Measurements from ENCODE around the gene LPAR1. TPM values are rescaled to one million over a fixed set of nuclear protein-coding genes. Genes with fewer than 3 reads are reported as not detected.

The LPAR1 gene
- total RNA-seq, 1 experiment from 2014 or later, result 36.2 TPM

GRCh38 chr9:110977259-110977709, 61.0 kb downstream of the LPAR1 start:
- peak; percentile 55 for DNase-seq (ENCODE audit: low read depth)

GRCh38 chr9:110975969-110976368, 62.3 kb downstream of the LPAR1 start:
- in situ Hi-C loops (cut with HindIII; ENCODE audit: low pct_unique_long_range_greater_than_20kb, low sequenced_read_pairs), result no loop called here
- DNase-seq (ENCODE audit: low read depth), result no peak

More at GRCh38 chr9:110977259-110977709, 61.0 kb downstream of the LPAR1 start:
- in situ Hi-C loops (cut with HindIII; ENCODE audit: low pct_unique_long_range_greater_than_20kb, low sequenced_read_pairs), result no loop called here

- in situ Hi-C loops (cut with HindIII; ENCODE audit: low pct_unique_long_range_greater_than_20kb, low sequenced_read_pairs), result no loop called here
Observed at GRCh38 chr9:110975278-110975677, 63.0 kb downstream of the LPAR1 start.

GRCh38 chr9:110971705-110972104, 66.6 kb downstream of the LPAR1 start:
- DNase-seq (ENCODE audit: low read depth), result no peak
- in situ Hi-C loops (cut with HindIII; ENCODE audit: low pct_unique_long_range_greater_than_20kb, low sequenced_read_pairs), result no loop called here

More at GRCh38 chr9:110975278-110975677, 63.0 kb downstream of the LPAR1 start:
- DNase-seq (ENCODE audit: low read depth), result no peak

GRCh38 chr9:110971234-110971633, 67.0 kb downstream of the LPAR1 start:
- no peak for DNase-seq (ENCODE audit: low read depth)
- in situ Hi-C loops (cut with HindIII; ENCODE audit: low pct_unique_long_range_greater_than_20kb, low sequenced_read_pairs), result no loop called here

DNA sequence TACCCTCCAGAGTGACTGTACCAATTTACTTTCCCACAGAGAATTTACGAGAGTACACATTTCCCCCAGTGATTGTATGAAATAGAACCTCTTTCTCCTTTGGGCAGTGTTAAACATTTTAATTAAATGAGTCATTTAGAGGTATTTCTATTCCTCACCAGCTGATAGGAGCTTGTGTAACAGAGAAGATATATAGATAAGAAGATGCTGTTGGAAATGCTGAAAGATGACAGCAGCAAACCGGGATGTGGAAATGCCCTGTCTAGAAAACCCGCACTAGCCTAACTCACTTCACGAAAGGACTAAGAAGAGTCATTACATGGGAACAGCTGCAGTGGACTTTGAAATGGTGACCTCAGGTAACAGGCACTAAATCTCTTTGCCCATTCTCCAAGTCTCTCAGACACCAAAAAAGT, 68.3 kb downstream of the LPAR1 start:
- peak; percentile 40 for DNase-seq (ENCODE audit: low read depth)
- in situ Hi-C loops (cut with HindIII; ENCODE audit: low pct_unique_long_range_greater_than_20kb, low sequenced_read_pairs), result no loop called here

GRCh38 chr9:110968096-110968495, 70.2 kb downstream of the LPAR1 start:
- DNase-seq (ENCODE audit: low read depth), result no peak
- in situ Hi-C loops (cut with HindIII; ENCODE audit: low pct_unique_long_range_greater_than_20kb, low sequenced_read_pairs), result no loop called here

DNA sequence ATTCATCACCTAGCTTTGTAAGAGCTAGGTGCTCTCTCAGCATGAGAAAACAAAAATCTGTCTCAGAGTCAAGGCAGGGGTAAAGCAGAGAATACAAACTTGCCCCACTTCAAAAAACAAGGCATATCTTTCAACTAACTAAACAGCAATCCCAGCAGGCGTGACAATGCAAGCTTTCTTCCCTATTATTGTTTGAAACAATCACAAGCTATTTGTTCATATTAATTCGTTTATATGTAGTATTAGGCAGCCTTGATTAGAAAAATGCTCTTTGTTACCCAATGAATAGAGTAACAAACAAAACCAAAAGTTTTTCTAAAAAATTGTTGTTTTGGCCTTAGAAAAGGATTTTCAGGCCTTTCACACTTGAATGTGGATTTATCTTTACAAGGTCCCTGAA, 71.1 kb downstream of the LPAR1 start:
- in situ Hi-C loops (cut with HindIII; ENCODE audit: low pct_unique_long_range_greater_than_20kb, low sequenced_read_pairs), result no loop called here
- DNase-seq (ENCODE audit: low read depth), result no peak

DNA sequence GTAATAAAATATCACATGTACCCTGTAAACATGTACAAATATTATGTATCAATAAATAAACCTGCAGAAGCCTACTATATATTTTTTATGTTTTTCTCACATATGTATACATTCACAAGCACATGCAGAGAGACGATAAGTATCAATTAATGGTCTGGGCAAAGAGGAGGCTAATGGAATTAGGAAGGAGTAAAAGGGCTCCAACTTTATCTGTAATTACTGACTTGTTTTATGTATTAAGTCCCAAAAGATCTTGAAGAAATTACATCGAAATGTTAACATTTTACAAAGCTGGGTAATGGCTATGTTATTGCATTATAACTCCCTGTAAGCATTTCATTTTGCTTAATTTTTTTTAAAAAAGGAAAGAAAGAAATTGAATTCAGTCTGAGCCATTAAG, 78.0 kb downstream of the LPAR1 start:
- in situ Hi-C loops (cut with HindIII; ENCODE audit: low pct_unique_long_range_greater_than_20kb, low sequenced_read_pairs), result no loop called here
- no peak for DNase-seq (ENCODE audit: low read depth)

GRCh38 chr9:110958847-110959246, 79.4 kb downstream of the LPAR1 start:
- in situ Hi-C loops (cut with HindIII; ENCODE audit: low pct_unique_long_range_greater_than_20kb, low sequenced_read_pairs), result no loop called here
- no peak for DNase-seq (ENCODE audit: low read depth)

DNA sequence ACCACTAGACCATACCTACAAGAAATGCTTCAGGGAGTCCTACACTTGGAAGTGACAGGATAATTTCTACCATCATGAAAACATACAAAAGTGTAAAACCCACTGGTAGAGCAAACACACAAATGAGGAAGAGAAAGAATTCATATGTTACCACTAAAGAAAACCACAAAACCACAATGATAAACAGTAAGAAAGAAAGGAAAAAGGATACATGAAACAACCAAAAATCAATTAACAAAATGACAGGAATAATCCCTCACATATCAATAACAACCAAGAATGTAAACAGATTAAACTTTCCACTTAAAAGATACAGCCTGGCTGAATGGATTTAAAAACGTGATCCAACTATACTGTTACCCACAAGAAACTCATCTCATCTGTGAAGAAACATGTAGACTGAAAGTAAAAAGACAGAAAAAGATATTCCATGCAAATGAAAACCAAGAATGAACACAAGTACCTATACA, 83.4 kb downstream of the LPAR1 start:
- in situ Hi-C loops (cut with HindIII; ENCODE audit: low pct_unique_long_range_greater_than_20kb, low sequenced_read_pairs), result no loop called here

GRCh38 chr9:110952540-110952859, 85.8 kb downstream of the LPAR1 start:
- no peak for DNase-seq (ENCODE audit: low read depth)
- in situ Hi-C loops (cut with HindIII; ENCODE audit: low pct_unique_long_range_greater_than_20kb, low sequenced_read_pairs), result no loop called here

More for the DNA sequence above, 83.4 kb downstream of the LPAR1 start:
- no peak for DNase-seq (ENCODE audit: low read depth)

DNA sequence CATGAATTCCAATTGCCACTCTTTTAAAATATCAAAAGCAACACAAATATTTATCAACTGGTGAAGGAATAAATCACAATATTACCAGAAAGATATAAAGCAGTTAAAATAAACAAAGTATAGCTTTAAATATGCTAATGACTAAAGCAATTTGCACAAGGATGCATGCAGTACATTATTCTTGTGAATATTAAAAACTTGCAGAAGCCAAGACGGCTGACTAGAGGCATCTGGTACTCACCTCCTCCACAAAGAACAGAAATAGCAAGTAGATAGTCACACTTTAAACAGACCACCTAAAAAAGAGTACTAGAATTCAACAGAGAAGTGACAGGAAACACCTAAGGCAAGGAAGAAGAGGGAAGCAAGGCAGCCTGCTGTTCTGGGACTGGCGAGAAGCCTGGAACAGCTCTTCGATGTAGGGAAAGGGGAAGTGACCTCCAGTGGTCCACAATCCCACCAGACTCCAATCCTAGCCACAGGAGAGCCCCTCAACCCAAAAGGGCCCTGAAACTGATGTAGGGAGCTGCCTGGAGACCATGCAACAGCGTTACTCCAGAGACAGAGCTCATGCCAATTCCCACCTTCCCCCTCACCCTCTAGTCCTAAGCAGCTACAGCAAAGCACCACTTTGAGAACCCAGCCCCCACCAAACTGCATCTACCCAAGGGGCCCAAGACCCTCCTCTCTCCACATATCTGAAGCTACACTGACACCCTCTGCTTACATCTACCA, 86.3 kb downstream of the LPAR1 start:
- in situ Hi-C loops (cut with HindIII; ENCODE audit: low pct_unique_long_range_greater_than_20kb, low sequenced_read_pairs), result no loop called here
- DNase-seq (ENCODE audit: low read depth), result no peak

- no peak for DNase-seq (ENCODE audit: low read depth)
- in situ Hi-C loops (cut with HindIII; ENCODE audit: low pct_unique_long_range_greater_than_20kb, low sequenced_read_pairs), result no loop called here
Observed at GRCh38 chr9:110950041-110950645, 88.1 kb downstream of the LPAR1 start.

DNA sequence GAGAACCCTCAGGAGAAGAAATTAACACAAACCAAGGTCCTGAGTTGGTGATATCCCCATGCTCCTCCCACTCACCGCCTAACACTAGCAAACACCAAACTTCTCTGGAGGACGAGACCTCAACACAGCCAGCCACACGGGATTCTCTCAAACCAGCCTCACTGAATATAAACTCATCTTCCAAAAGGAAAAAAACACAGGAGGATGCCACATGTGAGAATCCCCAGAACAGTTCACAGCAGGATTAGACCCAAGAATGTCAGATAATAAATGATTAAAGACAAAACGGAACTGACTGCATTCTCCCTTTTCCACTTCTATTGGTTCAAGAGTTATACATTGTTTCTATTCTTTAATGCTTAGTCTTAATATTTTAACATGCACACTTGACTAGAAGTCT, 89.2 kb downstream of the LPAR1 start:
- DNase-seq (ENCODE audit: low read depth), result no peak
- in situ Hi-C loops (cut with HindIII; ENCODE audit: low pct_unique_long_range_greater_than_20kb, low sequenced_read_pairs), result no loop called here

DNA sequence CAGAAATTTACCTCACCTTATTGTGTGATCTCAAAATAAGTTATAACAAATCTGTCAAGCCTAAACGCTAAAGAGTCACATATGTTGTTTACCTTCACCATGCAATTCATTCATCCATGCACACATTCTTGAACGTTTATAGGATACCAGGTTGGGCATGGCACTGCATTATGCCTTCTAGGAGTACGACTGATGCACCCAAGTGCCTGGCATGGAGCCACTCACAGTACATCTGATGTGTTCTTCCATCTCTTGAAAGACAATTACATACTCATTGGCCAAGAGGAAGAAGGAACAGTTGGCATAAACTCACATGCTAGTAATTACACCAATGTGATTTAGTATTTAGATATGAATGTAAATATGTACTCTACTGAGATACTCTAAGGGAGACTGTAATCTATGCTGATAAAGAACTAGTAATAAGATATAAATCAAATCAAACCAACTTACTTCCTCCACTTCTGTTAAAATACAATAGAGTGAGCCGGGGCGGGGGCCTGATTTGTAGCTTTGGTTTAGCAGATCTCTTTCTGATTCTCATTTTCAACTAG, 90.7 kb downstream of the LPAR1 start:
- in situ Hi-C loops (cut with HindIII; ENCODE audit: low pct_unique_long_range_greater_than_20kb, low sequenced_read_pairs), result no loop called here
- DNase-seq (ENCODE audit: low read depth), result no peak

GRCh38 chr9:110942522-110942921, 95.7 kb downstream of the LPAR1 start:
- DNase-seq (ENCODE audit: low read depth), result no peak

GRCh38 chr9:110940951-110941557, 97.2 kb downstream of the LPAR1 start:
- no peak for DNase-seq (ENCODE audit: low read depth)
- in situ Hi-C loops (cut with HindIII; ENCODE audit: low pct_unique_long_range_greater_than_20kb, low sequenced_read_pairs), result no loop called here

More at GRCh38 chr9:110942522-110942921, 95.7 kb downstream of the LPAR1 start:
- in situ Hi-C loops (cut with HindIII; ENCODE audit: low pct_unique_long_range_greater_than_20kb, low sequenced_read_pairs), result no loop called here

DNA sequence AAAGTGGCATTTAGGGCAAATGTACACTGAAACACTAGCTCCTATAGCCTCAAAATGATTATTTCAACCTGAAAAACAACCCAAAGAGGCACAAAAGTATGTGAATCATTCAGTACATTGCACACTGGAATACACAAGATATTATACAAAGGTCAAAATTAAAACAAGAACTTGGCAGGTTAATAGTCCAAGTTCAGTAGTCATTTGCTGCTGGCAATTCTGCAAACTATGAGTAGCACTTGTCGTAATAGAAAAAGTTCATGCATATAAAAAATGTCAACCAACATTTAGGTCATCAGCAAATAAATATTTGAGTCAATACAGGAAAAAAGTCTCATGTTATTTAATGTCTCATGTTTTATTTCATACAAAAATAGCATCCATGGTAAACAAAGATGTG, 98.7 kb downstream of the LPAR1 start:
- in situ Hi-C loops (cut with HindIII; ENCODE audit: low pct_unique_long_range_greater_than_20kb, low sequenced_read_pairs), result no loop called here

More for the DNA sequence above, 98.7 kb downstream of the LPAR1 start:
- no peak for DNase-seq (ENCODE audit: low read depth)
